ENCODE data around the gene NMRK1. TPM values are rescaled to one million over a fixed set of nuclear protein-coding genes. Genes with fewer than 3 reads are reported as not detected.

NMRK1 gene
- total RNA-seq, 2 donors from 2014 or later, result 21.4 to 23.3 TPM

DNA sequence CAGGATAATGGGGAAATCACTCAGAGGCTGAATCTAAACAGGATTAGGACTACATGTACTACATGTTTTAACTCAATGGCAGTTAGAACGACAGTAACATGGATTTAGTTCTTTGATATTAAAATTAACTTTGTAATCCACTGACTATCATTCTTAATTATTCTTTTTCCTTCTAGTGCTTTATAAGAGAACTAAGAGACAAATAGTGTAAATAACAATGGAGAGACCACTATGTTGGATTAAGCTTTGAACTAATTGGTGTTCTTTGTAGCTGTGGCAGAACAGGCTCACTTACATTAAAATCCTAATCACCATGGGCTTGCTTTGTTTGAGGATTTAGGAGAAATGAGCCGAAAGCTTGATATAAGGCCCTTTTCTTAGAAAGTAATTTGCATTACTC lies 18.8 kb downstream of the NMRK1 start:
- intact Hi-C loops (cut with DNase I), result loop anchor here in 1 of 2 donors (5.0 kb wide), 1 partner anchor 37 kb away; no protein-coding TSS in a partner anchor
- DNase-seq, result no peak
- ATAC-seq, result no peak

DNA sequence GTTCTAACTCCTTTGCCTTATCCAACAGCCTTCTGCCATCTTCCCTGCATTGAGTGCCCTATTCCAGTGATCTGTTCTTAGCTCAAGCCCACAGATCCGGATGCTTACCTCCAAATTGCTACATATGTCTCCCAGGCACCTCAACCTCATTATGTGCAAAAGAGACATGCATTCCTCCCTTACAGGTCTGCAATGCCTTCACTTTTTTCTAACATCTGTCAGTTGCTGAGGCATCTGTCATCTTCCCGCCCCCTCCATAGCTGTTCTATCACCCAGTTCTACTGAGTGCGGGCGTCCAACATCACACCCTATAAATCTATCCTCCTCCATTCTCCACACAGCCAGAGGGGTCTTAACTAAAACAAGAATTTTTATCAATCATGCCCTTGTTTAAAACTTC lies 20.1 kb downstream of the NMRK1 start:
- no peak for ATAC-seq
- intact Hi-C loops (cut with DNase I), result loop anchor here in 1 of 2 donors (5.0 kb wide), 1 partner anchor 36 kb away; no protein-coding TSS in a partner anchor
- DNase-seq, result no peak

DNA sequence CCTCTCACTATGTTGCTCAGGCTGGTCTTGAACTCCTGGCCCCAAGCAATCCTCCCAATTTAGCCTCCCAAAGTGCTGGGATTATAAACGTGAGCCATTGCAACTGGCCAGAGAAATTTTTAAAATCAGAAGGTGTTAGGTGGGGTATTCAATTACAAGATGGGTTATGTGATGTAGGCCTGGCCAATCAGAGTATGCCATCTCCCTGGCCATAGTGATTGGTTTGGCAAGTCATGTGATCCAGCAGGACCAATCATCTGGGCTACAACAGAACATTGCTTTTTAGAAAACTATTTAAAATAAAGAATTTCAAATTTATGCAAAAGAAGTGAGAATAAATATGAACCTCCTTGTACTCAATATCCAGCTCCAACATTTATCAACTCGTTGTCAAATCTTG lies 22.4 kb downstream of the NMRK1 start:
- intact Hi-C loops (cut with DNase I), result loop anchor here in 1 of 2 donors (5.0 kb wide), 1 partner anchor 33 kb away; no protein-coding TSS in a partner anchor
- ATAC-seq, result no peak
- DNase-seq, result no peak

DNA sequence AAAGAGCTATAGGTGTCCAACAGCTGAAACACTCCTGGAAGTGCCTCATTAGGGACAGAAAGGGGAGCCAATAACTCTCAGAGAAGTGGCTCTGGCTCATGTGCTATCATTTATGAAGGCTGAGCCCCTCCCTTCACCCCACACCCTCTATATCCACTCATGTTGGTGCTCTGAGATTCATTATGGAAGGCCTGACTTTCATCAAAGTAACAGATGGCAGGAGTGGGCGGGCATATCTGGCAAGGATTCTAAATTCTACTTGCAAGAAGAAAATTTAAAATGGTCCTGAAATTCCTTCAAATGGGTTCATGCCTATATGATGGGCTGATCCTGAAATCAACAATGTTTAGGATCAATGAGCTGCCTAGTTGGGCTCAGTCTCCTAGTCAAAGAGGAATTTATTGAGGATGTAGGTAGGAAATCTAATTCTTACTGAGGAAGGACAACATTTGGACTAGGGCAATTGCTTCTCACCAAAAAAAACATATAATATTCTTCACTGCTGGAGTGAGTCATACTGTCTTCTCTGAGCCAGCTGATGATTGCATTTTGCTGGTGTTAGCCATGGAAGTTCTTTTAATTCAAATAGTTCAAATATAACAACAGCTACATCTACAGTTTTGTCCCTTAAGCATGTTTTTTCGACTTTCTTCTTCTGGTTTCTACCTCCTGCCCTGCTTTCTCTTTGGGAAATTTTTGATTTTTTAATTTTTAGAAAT lies 23.5 kb downstream of the NMRK1 start:
- intact Hi-C loops (cut with DNase I), result loop anchor here in 1 of 2 donors (5.0 kb wide), 1 partner anchor 32 kb away; no protein-coding TSS in a partner anchor
- peak in 1 of 2 donors; percentile 84 for ATAC-seq
- DNase-seq, result no peak

DNA sequence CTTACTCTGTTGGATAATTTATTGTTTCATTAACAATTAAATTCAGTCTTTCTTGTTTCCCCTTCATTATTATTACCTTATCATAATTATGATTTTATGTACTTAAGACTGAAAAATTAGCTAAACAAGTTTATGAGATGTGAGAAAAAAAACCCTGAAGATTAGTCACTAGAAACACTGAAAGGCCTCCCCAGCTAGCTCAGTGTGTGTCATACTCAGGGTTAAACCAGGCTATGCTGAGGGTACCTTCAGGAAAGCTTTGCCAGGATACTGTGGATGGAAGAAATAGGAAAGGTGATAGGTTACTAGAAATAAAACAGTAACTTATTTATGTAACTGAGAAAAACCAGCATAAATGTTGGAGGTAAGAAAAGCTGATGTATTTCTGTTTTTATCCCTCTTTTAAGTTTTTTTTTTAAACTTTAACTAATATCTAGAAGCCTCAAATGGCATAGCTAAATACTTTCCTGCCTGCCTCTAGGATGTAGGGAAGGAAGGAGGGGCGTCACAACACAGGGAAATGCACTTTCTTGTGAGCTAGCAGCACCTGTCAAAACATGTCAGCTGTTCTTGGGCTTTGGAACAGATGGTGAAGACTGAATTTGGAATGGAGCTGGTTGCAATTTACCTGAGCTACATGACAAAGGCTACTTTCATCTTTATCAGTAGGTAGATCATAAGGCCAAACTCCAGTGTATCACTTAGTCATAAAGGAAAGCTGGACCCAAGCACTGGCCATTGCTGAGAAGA lies 24.2 kb downstream of the NMRK1 start:
- DNase-seq (no peak), ATAC-seq (no peak)
- intact Hi-C loops (cut with DNase I), result no loop called here

DNA sequence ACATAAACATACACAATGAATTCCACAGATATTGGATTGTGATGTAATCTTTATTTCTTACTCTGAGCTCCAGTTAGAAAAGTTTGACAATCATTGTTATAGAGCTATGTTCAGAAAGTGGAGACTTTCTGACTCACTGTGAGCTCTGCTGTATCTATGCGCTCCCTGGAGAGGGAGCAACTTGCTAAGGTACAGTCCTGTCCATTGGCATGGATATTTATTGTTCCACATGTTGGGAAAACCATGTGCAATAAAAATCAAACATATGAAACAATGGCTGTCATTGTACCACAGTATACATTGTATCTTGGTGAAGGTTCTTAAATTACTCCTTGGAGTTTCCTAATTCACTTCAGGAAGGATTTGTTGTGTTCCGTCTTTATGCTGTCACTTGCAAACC lies 26.8 kb downstream of the NMRK1 start:
- intact Hi-C loops (cut with DNase I), result no loop called here
- no peak for DNase-seq
- ATAC-seq, result no peak

DNA sequence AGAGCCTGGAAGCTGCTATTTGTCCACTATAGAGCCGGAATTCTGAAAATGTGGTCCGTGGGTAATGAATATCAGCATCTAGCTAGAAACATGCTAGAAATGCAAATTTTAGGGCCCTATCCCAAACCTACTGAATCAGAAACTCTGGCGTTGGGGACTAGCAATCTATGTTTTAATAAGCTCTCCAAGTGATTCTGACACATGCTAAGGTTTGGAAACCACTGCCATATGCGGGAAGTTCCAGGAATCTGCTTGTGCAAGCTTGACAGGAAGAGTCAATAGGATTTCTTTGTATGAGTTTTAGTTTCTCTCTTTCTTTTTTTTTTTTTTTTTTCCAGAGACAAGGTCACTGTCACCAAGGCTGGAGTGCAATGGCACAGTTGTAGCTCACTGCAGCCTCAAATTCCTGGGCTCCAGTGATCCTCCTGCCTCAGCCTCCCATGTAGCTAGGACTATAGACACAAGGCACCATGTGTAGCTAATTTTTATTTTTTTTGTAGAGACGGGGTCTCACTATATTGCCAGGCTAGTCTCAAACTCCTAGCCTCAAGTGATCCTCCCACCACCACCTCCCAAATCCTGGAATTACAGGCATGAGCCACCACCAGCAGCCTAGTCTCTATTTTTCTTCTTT lies 33.5 kb downstream of the NMRK1 start:
- DNase-seq (no peak), ATAC-seq (no peak)
- intact Hi-C loops (cut with DNase I), result no loop called here

DNA sequence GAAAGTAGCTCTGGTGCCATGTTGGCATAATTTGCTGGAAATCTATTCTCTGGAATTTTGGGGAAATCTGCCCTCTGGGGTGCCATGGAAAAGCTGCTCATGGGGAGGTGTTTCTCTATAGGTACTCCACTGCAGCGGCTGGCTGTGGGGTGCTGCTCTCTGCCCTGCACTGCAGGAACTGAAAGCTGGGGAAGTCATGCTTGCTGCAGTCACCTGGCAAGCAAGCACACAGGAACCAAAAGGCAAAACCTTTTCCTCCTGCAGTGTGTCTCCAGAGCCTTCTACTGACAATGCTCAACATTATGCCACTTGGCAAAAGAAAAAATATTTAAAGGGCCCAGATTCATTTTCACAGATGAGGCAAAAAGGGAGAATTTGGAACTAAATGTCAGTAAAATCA lies 34.1 kb downstream of the NMRK1 start:
- intact Hi-C loops (cut with DNase I), result no loop called here
- DNase-seq, result no peak
- ATAC-seq, result no peak

DNA sequence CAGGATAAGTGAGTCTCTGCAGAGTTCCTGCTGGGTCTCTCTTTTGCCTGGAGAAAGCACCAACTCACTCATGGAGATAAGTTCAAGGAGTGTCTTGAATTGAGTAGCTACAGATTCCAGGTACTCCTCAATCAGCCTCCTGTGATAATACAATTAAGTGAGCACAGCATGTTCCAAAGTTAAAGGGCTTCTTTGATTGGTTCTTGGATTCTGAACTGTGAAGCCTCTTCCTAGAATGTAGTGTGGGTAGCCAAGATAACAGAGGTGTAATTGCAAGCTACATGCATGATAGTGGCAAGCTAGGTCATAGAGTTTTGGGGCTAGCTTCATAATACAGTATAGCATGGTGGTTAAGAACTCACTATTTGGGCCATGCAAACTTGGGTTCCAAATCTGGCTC lies 36.7 kb downstream of the NMRK1 start:
- DNase-seq (no peak), ATAC-seq (no peak)
- intact Hi-C loops (cut with DNase I), result no loop called here

DNA sequence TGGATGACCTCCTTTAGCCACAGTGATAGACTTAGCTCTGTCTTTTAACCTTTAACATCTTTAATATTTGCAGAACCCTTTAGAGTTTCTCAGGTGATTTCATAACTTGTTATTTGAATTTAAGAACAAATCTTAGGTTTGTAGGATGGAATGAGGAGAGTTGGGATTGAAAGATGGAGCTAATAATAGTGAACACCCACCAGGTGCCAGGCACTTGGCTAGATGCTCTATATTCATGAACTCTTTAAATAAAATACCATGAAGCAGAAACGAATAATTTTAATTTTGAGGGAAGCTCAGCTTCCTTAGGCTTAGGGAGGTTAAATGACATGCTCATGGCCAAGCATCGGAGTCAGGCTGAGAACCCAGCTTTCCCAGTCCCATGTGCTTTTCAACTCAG lies 40.4 kb downstream of the NMRK1 start:
- no peak for DNase-seq
- no peak for ATAC-seq
- intact Hi-C loops (cut with DNase I), result no loop called here

DNA sequence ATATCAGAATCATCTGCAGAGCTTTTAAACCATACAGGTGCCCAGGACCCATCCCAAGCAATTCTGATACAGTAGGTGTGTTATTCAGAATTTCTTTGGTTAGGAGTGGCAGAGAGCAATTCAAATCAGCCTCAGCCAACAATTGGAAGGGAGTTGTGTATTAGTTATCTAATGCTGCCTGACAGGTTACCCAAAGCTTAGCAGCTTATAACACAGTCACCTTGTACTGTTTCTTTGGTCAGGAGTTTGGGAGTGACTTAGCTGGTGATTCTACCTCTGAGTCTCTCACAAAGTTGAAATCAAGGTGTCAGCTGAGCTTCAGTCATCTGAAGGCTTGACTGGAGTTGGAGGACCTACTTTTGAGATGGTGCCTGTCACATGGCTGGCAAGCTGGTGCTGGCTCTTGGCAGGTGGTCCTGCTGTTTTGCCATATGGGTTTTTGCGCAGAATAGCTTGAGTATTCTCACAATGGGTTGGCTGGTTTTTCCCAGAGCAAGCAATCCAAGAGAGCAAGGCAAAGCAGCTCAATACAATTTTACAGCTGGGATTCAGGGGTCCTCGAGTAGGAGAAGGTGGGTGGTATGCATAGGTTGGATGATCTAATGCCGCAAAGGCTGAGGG lies 41.1 kb downstream of the NMRK1 start:
- intact Hi-C loops (cut with DNase I), result no loop called here
- no peak for ATAC-seq
- no peak for DNase-seq

DNA sequence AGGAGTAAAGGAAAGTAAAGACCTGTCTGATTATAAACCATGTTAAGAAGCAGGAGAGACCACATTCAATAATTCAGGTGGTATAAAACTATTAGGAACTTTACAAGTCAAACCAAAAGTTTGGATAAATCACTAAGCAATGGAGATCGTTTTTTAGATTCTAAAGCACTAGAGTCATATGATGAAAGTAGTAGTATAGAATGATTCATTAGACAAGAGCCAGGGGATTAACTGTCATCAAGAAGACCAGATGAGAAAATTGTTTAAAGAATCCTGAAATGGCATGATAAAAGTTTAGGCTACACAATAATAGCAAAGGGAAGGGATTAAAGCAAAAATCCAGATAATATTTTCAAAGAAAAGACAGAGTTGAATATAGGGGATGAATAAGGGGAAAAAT lies 46.9 kb downstream of the NMRK1 start:
- intact Hi-C loops (cut with DNase I), result no loop called here
- DNase-seq (no peak), ATAC-seq (no peak)

DNA sequence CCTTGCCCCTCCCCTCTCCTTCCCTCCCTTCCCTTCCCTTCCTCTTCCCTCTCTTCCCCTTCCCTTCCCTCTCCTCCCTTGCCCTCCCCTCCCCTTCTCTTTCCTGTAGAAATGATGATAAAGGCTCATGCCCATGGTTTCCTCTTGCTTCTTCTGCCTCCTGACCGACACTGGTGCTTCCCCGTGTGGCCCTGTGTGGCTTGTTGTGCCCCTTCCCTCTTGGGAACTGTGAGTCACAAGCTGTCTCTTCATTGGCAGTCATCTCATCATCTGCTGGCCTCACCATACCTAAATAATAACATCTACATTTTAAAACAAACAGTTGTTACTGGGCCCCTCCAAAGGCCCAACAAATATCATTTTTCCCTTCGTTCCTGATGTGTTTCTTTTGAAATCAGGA lies 48.2 kb downstream of the NMRK1 start:
- DNase-seq (no peak), ATAC-seq (no peak)
- intact Hi-C loops (cut with DNase I), result no loop called here

DNA sequence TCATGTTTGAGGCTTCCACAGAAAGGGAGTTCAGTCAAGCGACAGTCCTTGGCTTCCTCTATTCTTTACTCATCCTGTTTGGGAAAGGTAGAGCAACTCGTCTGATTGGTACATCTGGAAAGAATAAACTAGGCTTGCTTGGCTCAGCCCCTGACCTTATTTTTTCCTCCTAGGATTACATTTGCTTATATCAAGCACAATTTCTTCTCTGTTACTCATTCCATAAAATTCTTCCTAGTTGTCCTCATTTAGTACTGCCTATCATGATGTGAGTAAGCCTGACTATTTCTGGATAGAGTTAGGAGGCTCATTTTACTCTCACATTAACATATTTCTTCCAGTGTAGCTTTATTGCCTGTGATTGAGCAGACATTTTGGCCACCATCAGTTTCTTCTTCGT lies 48.9 kb downstream of the NMRK1 start:
- intact Hi-C loops (cut with DNase I), result no loop called here
- no peak for DNase-seq
- ATAC-seq, result peak in 1 of 2 donors; percentile 93

DNA sequence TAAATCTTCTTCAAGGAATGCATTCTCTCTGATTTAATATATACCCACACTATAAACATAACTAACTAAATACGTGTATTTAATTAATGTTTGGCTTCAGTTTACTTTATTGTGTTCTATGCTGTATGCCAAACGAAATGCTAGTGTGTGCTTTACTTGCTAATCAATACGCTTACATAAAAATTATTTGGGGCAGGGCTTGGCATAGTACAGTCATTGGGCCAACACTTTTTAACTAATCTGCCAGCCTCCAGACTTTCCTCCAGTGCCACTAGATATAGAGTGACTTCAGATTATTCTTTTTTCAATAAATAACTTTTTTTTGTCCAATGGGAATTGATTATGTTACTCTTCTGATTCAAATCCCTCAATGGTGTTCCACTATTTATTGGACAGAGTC lies 51.2 kb downstream of the NMRK1 start:
- DNase-seq, result no peak
- no peak for ATAC-seq
- intact Hi-C loops (cut with DNase I), result no loop called here

DNA sequence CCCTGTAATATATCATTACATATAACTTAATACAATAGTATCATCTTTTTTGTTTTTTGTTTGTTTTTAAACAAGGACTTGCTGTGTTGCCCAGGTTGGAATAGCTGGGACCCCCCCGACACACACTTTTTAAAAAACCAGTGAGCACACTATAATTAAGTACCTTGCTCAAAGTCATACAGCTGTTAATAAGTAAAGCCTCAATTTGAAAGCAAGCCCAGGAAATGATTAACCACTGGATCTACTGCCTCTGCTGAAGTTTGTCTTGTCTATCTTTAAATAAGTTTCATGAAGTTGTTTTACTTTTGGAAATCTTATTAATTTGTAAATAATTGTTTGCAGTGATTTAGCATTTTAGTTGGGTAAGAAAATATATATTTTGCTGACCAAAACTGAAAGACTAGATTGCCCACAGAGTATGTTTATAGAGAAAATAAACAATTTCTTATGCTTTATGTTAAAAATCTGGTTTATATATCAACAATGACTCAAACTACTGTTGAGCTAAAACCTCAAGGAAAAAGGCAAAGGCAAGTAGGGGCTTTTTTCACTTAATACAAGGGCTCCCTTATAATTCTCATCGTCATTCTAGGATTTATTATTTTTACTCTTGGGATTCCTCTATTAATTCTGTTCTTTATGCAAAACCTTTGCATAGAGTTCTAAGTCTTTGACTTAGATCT lies 54.0 kb downstream of the NMRK1 start:
- intact Hi-C loops (cut with DNase I), result loop anchor here in 1 of 2 donors (5.0 kb wide), 1 partner anchor 33 kb away; no protein-coding TSS in a partner anchor
- ATAC-seq (no peak), DNase-seq (no peak)

DNA sequence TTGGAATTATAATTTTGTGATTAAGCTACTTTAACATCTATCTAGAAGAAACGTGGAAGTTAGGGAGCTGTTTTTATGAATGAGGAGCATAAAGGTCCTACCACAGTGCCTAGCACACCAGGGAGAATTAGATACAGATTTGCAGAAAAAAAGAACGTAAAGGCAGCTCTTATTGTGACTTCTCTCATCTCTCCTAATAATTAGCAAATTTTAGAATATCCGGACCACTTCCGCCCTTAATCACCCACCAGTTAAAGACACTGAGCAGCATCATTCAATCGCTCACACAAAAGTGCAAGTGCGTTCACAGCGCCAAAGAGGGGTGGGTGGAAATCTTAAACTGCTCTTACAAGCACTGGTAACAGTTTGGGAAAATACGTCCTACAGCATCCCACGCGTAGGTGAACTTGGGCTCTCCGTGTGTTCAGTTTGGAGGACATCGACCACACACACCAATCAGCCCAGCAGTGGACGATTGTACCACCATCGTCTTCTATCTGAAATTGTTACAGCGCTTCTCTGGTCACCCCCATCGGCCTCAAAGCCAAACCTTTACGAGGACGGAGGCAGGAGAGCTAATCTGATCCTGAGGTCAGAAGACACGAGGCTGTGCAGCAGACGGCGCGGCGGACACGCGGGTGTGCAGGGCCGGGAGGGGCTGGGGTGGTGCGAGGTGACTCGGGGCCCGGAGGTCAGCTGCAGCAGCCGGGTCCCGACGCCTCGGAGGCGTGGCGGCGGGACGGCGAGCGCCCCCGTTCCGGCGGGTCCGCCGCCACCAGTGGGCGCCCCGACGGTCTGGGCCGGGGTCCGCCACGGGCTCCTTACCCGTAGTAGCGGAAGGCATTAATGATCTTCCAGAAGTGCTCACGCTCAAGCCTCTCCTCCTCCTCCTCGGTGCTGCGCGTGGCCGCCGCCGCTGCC lies 60.5 kb downstream of the NMRK1 start:
- ATAC-seq, result peak; percentile 62 to 81
- peak; percentile 75 for DNase-seq
- intact Hi-C loops (cut with DNase I), result loop anchor here in 1 of 2 donors (5.0 kb wide), 1 partner anchor 55 kb away; no protein-coding TSS in a partner anchor

DNA sequence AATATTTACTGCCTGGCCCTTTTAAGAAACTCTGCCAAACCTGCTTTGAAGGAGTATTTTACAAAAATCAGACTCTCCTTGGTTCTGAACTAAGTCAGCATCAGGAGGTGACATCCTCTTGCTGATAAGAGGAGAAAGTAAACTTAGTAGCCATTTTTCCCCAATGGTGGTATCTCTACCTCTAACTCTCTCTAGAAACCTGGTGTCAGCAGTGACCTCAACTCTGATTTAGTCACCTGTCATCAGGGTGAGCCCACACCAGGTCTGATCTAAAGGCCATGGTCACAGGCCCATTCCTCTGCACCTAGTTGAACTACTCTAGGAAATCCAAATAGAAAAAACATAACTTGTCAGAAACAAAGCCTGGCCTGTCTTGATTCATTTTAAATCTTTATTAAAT lies 64.1 kb downstream of the NMRK1 start:
- intact Hi-C loops (cut with DNase I), result no loop called here
- DNase-seq (no peak), ATAC-seq (no peak)

Measured in left cardiac atrium (tissue), 4 donors.